ENCODE results near the gene OSBPL9.

Gene OSBPL9

GRCh38 chr1:51755437-51755836 is 138.5 kb downstream of the OSBPL9 start:
- H3K4me3 ChIP-seq (ENCODE audit: low read depth, low read length) = no peak overlapping the region
- TF ChIP-seq, protein P1, sequence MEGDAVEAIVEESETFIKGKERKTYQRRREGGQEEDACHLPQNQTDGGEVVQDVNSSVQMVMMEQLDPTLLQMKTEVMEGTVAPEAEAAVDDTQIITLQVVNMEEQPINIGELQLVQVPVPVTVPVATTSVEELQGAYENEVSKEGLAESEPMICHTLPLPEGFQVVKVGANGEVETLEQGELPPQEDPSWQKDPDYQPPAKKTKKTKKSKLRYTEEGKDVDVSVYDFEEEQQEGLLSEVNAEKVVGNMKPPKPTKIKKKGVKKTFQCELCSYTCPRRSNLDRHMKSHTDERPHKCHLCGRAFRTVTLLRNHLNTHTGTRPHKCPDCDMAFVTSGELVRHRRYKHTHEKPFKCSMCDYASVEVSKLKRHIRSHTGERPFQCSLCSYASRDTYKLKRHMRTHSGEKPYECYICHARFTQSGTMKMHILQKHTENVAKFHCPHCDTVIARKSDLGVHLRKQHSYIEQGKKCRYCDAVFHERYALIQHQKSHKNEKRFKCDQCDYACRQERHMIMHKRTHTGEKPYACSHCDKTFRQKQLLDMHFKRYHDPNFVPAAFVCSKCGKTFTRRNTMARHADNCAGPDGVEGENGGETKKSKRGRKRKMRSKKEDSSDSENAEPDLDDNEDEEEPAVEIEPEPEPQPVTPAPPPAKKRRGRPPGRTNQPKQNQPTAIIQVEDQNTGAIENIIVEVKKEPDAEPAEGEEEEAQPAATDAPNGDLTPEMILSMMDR (IDR thresholded peaks at IDR 0.05; ENCODE audit: insufficient read depth, low read depth, low read length, missing control alignments) = no peak
- no peak for DNase-seq (ENCODE audit: low read depth)

- TF ChIP-seq, protein P1 (IDR thresholded peaks at IDR 0.05; ENCODE audit: insufficient read depth, low read depth, low read length, missing control alignments) = no peak
- DNase-seq (ENCODE audit: low read depth) = no peak
- no peak overlapping the region for H3K4me3 ChIP-seq (ENCODE audit: low read depth, low read length)
Observed at GRCh38 chr1:51756290-51756689, 139.4 kb downstream of the OSBPL9 start.

- TF ChIP-seq, protein P1 (IDR thresholded peaks at IDR 0.05; ENCODE audit: insufficient read depth, low read depth, low read length, missing control alignments) = no peak
- no peak overlapping the region for H3K4me3 ChIP-seq (ENCODE audit: low read depth, low read length)
- no peak for DNase-seq (ENCODE audit: low read depth)
Observed at GRCh38 chr1:51758310-51758709, 141.4 kb downstream of the OSBPL9 start.

DNA sequence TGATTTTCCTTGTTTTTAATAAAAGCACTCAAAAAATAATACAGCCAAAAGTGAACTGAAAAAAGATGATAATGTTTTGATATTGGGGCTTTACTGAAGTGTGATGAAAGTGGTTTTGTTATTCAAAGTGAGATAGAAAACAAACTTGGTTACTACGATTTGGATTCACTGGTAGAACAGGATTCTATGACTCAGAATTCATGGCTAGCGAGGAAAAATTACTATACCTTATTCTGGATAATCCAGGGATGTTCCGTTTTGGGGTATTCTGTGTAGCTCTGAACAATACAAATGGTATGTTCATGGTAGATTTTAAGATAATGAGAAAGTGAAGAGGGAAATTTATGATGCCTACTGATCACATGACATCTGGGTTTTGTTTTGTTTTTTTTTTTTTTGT is 144.0 kb downstream of the OSBPL9 start:
- TF ChIP-seq, protein P1 (IDR thresholded peaks at IDR 0.05; ENCODE audit: insufficient read depth, low read depth, low read length, missing control alignments) = no peak
- no peak overlapping the region for H3K4me3 ChIP-seq (ENCODE audit: low read depth, low read length)
- DNase-seq (ENCODE audit: low read depth) = no peak

- no peak overlapping the region for H3K4me3 ChIP-seq (ENCODE audit: low read depth, low read length)
- TF ChIP-seq, protein P1 (IDR thresholded peaks at IDR 0.05; ENCODE audit: insufficient read depth, low read depth, low read length, missing control alignments) = no peak
Observed at GRCh38 chr1:51761351-51761750, 144.5 kb downstream of the OSBPL9 start.

GRCh38 chr1:51768971-51769588 is 152.2 kb downstream of the OSBPL9 start:
- TF ChIP-seq, protein P1 (IDR thresholded peaks at IDR 0.05; ENCODE audit: insufficient read depth, low read depth, low read length, missing control alignments) = peak; percentile 62
- peak; percentile 68 for DNase-seq (ENCODE audit: low read depth)
- no peak overlapping the region for H3K4me3 ChIP-seq (ENCODE audit: low read depth, low read length)

More at GRCh38 chr1:51761351-51761750, 144.5 kb downstream of the OSBPL9 start:
- DNase-seq (ENCODE audit: low read depth) = no peak

DNA sequence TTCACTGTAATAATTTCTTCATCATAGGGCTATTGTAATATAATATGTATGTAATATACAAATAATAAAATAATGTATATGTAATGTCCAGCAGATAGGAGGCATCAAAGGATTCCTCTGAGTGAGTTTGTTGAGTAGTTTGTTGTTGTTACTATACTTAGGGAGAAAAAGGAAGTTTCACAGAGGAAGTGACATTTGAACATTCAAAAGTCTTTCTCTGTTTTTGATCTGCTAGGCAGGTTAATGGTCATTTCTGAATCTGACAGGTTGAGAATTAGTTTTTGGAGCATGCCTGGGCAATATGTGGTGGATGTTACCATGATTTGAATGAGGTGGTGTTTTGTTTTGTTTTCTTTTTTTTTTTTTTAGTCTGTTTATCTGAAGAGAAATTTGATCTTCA is 159.5 kb downstream of the OSBPL9 start:
- DNase-seq (ENCODE audit: low read depth) = peak; percentile 60
- no peak overlapping the region for H3K4me3 ChIP-seq (ENCODE audit: low read depth, low read length)
- TF ChIP-seq, protein P1 (IDR thresholded peaks at IDR 0.05; ENCODE audit: insufficient read depth, low read depth, low read length, missing control alignments) = no peak
